ENCODE data around the gene APOC3. TPM values are rescaled to one million over a fixed set of nuclear protein-coding genes. Genes with fewer than 3 reads are reported as not detected.

APOC3 gene
- total and polyA plus RNA-seq, 2 of the 4 experiments (the other 2 are of a cell fraction), result not detected

DNA sequence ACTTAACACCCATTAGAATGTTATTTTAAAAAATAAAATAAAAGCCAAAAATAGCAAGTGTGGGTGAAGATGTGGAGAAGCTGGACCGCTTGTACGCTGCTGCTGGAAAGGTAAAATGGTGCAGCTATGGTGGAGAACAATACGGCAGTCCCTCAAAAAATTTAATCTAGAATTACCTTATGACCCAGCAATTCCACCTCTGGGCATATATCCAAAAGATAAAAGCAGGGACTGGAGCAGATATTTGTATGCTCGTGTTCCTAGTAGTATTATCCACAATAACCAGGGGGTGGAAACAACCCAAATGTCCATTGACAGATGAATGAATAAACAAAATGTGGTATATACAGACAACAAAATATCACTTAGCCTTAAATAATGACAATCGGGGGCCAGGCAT is 31.9 kb upstream of the APOC3 start:
- ChIA-PET POLR2A (ENCODE audit: unreplicated experiment) (no interaction called here), CTCF (interaction anchor here (0.7 kb wide), 1 partner anchor 33 kb away, joined by 6 read pairs; no protein-coding TSS in a partner anchor)
- in situ Hi-C loops (cut with MboI; ENCODE audit: low sequenced_read_pairs) (no loop called here), intact Hi-C loops (cut with micrococcal nuclease) (no loop called here), dilution Hi-C loops (cut with HindIII; ENCODE audit: low sequenced_read_pairs, unreplicated experiment) (no loop called here)
- Histone ChIP-seq H2AK5ac (ENCODE audit: low read depth, low read length) (no peak overlapping the region), H3K56ac (ENCODE audit: extremely low read depth, insufficient read depth, low read length) (no peak overlapping the region), H4K5ac (ENCODE audit: low read depth, low read length) (no peak overlapping the region), H3K79me1 (ENCODE audit: low read depth in 1 of 2, low read length in 2 of 2) (no peaks in the 10 kb centered on the region), H3K4ac (ENCODE audit: low read depth, low read length) (no peak overlapping the region), H3K4me3 (ENCODE audit: insufficient read depth, low read depth, low read length) (no peak overlapping the region), H3K18ac (ENCODE audit: low read depth, low read length) (no peak overlapping the region), H3K4me1 (ENCODE audit: control insufficient read depth, insufficient read depth, low read length) (no peaks in the 10 kb centered on the region; the same call in 1 of the 2 replicates), H3K9me3 (ENCODE audit: control insufficient read depth, insufficient read depth, low read length) (no peaks in the 10 kb centered on the region), H2BK20ac (ENCODE audit: low read depth, low read length) (no peak overlapping the region), H3K27ac (ENCODE audit: insufficient read depth, low read length) (no peak overlapping the region), H3K23ac (ENCODE audit: low read depth, low read length) (no peak overlapping the region), H2BK15ac (ENCODE audit: low read depth, low read length) (no peak overlapping the region), H3K36me3 (ENCODE audit: control insufficient read depth, insufficient read depth, low read length) (no peaks in the 10 kb centered on the region), H4K8ac (ENCODE audit: low read depth in 2 of 2, low read length in 2 of 2) (no peak overlapping the region), H2AK9ac (replicated peaks; ENCODE audit: low read depth, low read length, poor library complexity) (no peak overlapping the region), H2AFZ (replicated peaks; ENCODE audit: low read length, poor library complexity) (no peak overlapping the region), H2BK120ac (ENCODE audit: low read depth, low read length) (no peak overlapping the region), H2BK5ac (ENCODE audit: low read depth, low read length, poor library complexity, severe bottlenecking) (no peak overlapping the region), H4K20me1 (ENCODE audit: insufficient read depth, low read length) (no peaks in the 10 kb centered on the region), H4K91ac (ENCODE audit: insufficient read depth, low read depth, low read length) (no peak overlapping the region), H3K9me1 (ENCODE audit: insufficient read depth, low read length) (peaks cover 3% of the 10 kb centered on the region; the same call in 1 of the 2 replicates), H3K27me3 (ENCODE audit: control insufficient read depth, insufficient read depth, low read length) (peaks cover 5% of the 10 kb centered on the region), H3K9ac (ENCODE audit: low read depth, low read length) (no peak overlapping the region), H3K4me2 (ENCODE audit: low read depth, low read length) (no peak overlapping the region), H3K14ac (replicated peaks; ENCODE audit: low read depth, low read length) (no peak overlapping the region)
- BruUV-seq (replicated peaks), result no TSS peak
- no peak for ATAC-seq (ENCODE audit: low read depth)
- DNase-seq, result no peak
- WGBS, 2 experiments (ENCODE audit: extremely low coverage in 2 of 2, insufficient read length in 1 of 2), result no CpG with 5 or more reads among the region's 5 CpGs
- TF ChIP-seq, protein P1, sequence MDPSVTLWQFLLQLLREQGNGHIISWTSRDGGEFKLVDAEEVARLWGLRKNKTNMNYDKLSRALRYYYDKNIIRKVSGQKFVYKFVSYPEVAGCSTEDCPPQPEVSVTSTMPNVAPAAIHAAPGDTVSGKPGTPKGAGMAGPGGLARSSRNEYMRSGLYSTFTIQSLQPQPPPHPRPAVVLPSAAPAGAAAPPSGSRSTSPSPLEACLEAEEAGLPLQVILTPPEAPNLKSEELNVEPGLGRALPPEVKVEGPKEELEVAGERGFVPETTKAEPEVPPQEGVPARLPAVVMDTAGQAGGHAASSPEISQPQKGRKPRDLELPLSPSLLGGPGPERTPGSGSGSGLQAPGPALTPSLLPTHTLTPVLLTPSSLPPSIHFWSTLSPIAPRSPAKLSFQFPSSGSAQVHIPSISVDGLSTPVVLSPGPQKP (IDR thresholded peaks at IDR 0.05; ENCODE audit: borderline replicate concordance, low read depth, low read length), result no peak
- TF ChIP-seq, protein P2, sequence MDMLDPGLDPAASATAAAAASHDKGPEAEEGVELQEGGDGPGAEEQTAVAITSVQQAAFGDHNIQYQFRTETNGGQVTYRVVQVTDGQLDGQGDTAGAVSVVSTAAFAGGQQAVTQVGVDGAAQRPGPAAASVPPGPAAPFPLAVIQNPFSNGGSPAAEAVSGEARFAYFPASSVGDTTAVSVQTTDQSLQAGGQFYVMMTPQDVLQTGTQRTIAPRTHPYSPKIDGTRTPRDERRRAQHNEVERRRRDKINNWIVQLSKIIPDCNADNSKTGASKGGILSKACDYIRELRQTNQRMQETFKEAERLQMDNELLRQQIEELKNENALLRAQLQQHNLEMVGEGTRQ (IDR thresholded peaks at IDR 0.05; ENCODE audit: low read depth, low read length), result no peak
- TF ChIP-seq BHLHE40 (IDR thresholded peaks at IDR 0.05; ENCODE audit: low read depth, low read length) (no peak), FOS (IDR thresholded peaks at IDR 0.05; ENCODE audit: low read depth, low read length) (no peak), SMC3 (IDR thresholded peaks at IDR 0.05; ENCODE audit: low read depth, low read length) (no peak), CEBPB (IDR thresholded peaks at IDR 0.05; ENCODE audit: low read depth, low read length) (no peak)
